ENCODE results near the gene PKNOX1.

DNA sequence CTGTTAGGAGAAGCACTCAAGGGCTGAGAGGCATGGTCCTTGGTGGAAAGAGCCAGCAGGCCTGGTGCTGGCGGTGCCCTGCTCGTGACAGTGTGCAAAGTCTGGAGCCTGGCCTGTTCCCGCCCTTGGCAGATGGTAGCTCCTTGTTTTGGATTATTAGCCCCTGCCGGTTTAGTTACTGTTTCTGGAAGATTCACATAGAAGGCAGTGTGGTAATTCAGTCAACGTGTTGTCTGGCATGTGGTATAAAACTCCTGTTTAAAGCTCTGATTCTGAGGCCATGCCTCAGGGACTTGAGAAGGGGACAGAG, 6.8 kb downstream of the PKNOX1 start:
- TF ChIP-seq, protein P1, sequence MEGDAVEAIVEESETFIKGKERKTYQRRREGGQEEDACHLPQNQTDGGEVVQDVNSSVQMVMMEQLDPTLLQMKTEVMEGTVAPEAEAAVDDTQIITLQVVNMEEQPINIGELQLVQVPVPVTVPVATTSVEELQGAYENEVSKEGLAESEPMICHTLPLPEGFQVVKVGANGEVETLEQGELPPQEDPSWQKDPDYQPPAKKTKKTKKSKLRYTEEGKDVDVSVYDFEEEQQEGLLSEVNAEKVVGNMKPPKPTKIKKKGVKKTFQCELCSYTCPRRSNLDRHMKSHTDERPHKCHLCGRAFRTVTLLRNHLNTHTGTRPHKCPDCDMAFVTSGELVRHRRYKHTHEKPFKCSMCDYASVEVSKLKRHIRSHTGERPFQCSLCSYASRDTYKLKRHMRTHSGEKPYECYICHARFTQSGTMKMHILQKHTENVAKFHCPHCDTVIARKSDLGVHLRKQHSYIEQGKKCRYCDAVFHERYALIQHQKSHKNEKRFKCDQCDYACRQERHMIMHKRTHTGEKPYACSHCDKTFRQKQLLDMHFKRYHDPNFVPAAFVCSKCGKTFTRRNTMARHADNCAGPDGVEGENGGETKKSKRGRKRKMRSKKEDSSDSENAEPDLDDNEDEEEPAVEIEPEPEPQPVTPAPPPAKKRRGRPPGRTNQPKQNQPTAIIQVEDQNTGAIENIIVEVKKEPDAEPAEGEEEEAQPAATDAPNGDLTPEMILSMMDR (IDR thresholded peaks at IDR 0.05; ENCODE audit: low read depth, low read length), result no peak
- no peak for TF ChIP-seq POLR2A (IDR thresholded peaks at IDR 0.05; ENCODE audit: extremely low read depth, insufficient read length)
- no peak for TF ChIP-seq MYC (IDR thresholded peaks at IDR 0.05; ENCODE audit: low read depth, low read length)

Data from NB4 (cell line).